IMR-90 (cell line): ENCODE measurements around the gene POLD1. TPM values are rescaled to one million over a fixed set of nuclear protein-coding genes. Genes with fewer than 3 reads are reported as not detected.

Source experiments
- ATAC-seq: fragments of 200-7000 bp; cut with Tn5 transposase; 2 replicates; pipeline ENCODE4 v1.9.1; 2020; ENCODE audit warnings: low read depth, mild to moderate bottlenecking, moderate library complexity
- BruUV-seq: library from RNA; stranded (reverse); fragments of 400-500 nt; replicated peaks from 2 replicates; lab custom pipeline; 2021; lab: Mats Ljungman, UMichigan
- CTCF ChIA-PET: fragments of 300-600 bp; formaldehyde crosslinking; extraction: SDS; loops from one replicate; lab custom pipeline; 2021; ENCODE audit warnings: antibody characterized with exemption; lab: Yijun Ruan, JAX
- POLR2A ChIA-PET: fragments of 300-600 bp; sonication (Branson Sonifier 250); formaldehyde crosslinking; loops from one replicate; lab custom pipeline; 2022; ENCODE audit warnings: antibody characterized with exemption; ENCODE audit not compliant: unreplicated experiment; lab: Charles Lee
- DNase-seq: peaks from one replicate; pipeline ENCODE4 v3.0.0; 2013
- H2AFZ ChIP-seq: replicated peaks from 2 replicates; pipeline ENCODE3; 2013; ENCODE audit warnings: low read length, mild to moderate bottlenecking; ENCODE audit not compliant: poor library complexity
- H2AK5ac ChIP-seq: 2 replicates; pipeline ENCODE4 v1.6.1; 2013; ENCODE audit warnings: low read depth, low read length, inconsistent platforms
- H2AK9ac ChIP-seq: replicated peaks from 2 replicates; pipeline ENCODE3; 2013; ENCODE audit warnings: mild to moderate bottlenecking, low read depth, low read length, moderate library complexity; ENCODE audit not compliant: poor library complexity
- H2BK120ac ChIP-seq: 2 replicates; pipeline ENCODE4 v1.6.1; 2013; ENCODE audit warnings: low read depth, low read length, inconsistent platforms
- H2BK15ac ChIP-seq: 3 replicates; pipeline ENCODE4 v1.6.1; 2013; ENCODE audit warnings: low read depth, low read length, inconsistent platforms
- H2BK20ac ChIP-seq: 2 replicates; pipeline ENCODE4 v1.6.1; 2013; ENCODE audit warnings: low read depth, mild to moderate bottlenecking, inconsistent platforms, low read length, moderate library complexity
- H2BK5ac ChIP-seq: 2 replicates; pipeline ENCODE4 v1.6.1; 2013; ENCODE audit warnings: mild to moderate bottlenecking, low read depth, low read length, inconsistent platforms; ENCODE audit not compliant: poor library complexity, severe bottlenecking
- H3K14ac ChIP-seq: replicated peaks from 2 replicates; pipeline ENCODE4 v1.6.1; 2013; ENCODE audit warnings: low read depth, low read length, inconsistent platforms
- H3K18ac ChIP-seq: 2 replicates; pipeline ENCODE4 v1.6.1; 2013; ENCODE audit warnings: low read depth, low read length, control low read depth
- H3K23ac ChIP-seq: 2 replicates; pipeline ENCODE4 v1.6.1; 2013; ENCODE audit warnings: low read depth, low read length, inconsistent platforms
- H3K27ac ChIP-seq: 2 replicates; pipeline ENCODE4 v1.5.1; 2013; ENCODE audit warnings: mild to moderate bottlenecking, control low read depth, low read length; ENCODE audit not compliant: insufficient read depth
- H3K27me3 ChIP-seq: 2 replicates; pipeline ENCODE4 v1.6.1; 2013; ENCODE audit warnings: low read length; ENCODE audit not compliant: control insufficient read depth, insufficient read depth
- H3K36me3 ChIP-seq: 2 replicates; pipeline ENCODE4 v1.6.1; 2013; ENCODE audit warnings: low read length, mixed read lengths; ENCODE audit not compliant: control insufficient read depth, insufficient read depth
- H3K4ac ChIP-seq: 2 replicates; pipeline ENCODE4 v1.6.1; 2013; ENCODE audit warnings: low read depth, low read length, inconsistent platforms
- H3K4me1 ChIP-seq: 2 replicates; pipeline ENCODE4 v1.6.1; 2013; ENCODE audit warnings: low read length, mixed read lengths; ENCODE audit not compliant: control insufficient read depth, insufficient read depth
- H3K4me2 ChIP-seq: 2 replicates; pipeline ENCODE4 v1.6.1; 2013; ENCODE audit warnings: low read depth, mild to moderate bottlenecking, control low read depth, low read length, moderate library complexity
- H3K4me3 ChIP-seq: 2 replicates; pipeline ENCODE4 v1.5.1; 2013; ENCODE audit warnings: low read depth, mild to moderate bottlenecking, control low read depth, low read length, moderate library complexity; ENCODE audit not compliant: insufficient read depth
- H3K56ac ChIP-seq: 2 replicates; pipeline ENCODE4 v1.6.1; 2013; ENCODE audit warnings: low read length, inconsistent platforms; ENCODE audit not compliant: insufficient read depth; ENCODE audit errors: extremely low read depth
- H3K79me1 ChIP-seq, 2 experiments: 2 replicates each; pipeline ENCODE4 v1.6.1; 2013; ENCODE audit warnings: low read length in 2 of 2, inconsistent platforms in 1 of 2, low read depth in 1 of 2
- H3K9ac ChIP-seq: 2 replicates; pipeline ENCODE4 v1.6.1; 2013; ENCODE audit warnings: low read depth, low read length, control low read depth
- H3K9me1 ChIP-seq: 2 replicates; pipeline ENCODE4 v1.6.1; 2013; ENCODE audit warnings: low read length, inconsistent platforms; ENCODE audit not compliant: insufficient read depth
- H3K9me3 ChIP-seq: 2 replicates; pipeline ENCODE4 v1.6.1; 2013; ENCODE audit warnings: low read length; ENCODE audit not compliant: control insufficient read depth, insufficient read depth
- H4K20me1 ChIP-seq: 2 replicates; pipeline ENCODE4 v1.6.1; 2013; ENCODE audit warnings: low read length, inconsistent platforms; ENCODE audit not compliant: insufficient read depth
- H4K5ac ChIP-seq: 2 replicates; pipeline ENCODE4 v1.6.1; 2013; ENCODE audit warnings: mild to moderate bottlenecking, low read depth, low read length, control low read depth
- H4K8ac ChIP-seq, 2 experiments: 2 replicates each; pipeline ENCODE4 v1.6.1; 2013; ENCODE audit warnings: low read depth in 2 of 2, low read length in 2 of 2, control low read depth in 1 of 2, inconsistent platforms in 1 of 2
- H4K91ac ChIP-seq: 2 replicates; pipeline ENCODE4 v1.6.1; 2013; ENCODE audit warnings: low read depth, low read length, inconsistent platforms; ENCODE audit not compliant: insufficient read depth
- BHLHE40 ChIP-seq: fragments of 150-350 bp; IDR thresholded peaks from 2 replicates; pipeline ENCODE4 v1.6.1; 2016; ENCODE audit warnings: mild to moderate bottlenecking, low read depth, low read length
- CEBPB ChIP-seq: IDR thresholded peaks from 2 replicates; pipeline ENCODE4 v1.6.1; 2012; ENCODE audit warnings: low read depth, low read length, improper control_type of control experiment
- FOS ChIP-seq: fragments of 150-350 bp; IDR thresholded peaks from 2 replicates; pipeline ENCODE4 v1.6.1; 2016; ENCODE audit warnings: low read depth, low read length
- MXI1 ChIP-seq: IDR thresholded peaks from 2 replicates; pipeline ENCODE4 v1.6.1; 2012; ENCODE audit warnings: low read depth, mild to moderate bottlenecking, low read length, moderate library complexity, borderline replicate concordance
- NFE2L2 ChIP-seq: fragments of 150-350 bp; IDR thresholded peaks from 2 replicates; pipeline ENCODE4 v1.6.1; 2016; ENCODE audit warnings: low read depth, mild to moderate bottlenecking, low read length
- POLR2A ChIP-seq: IDR thresholded peaks from 2 replicates; pipeline ENCODE4 v1.6.1; 2012; ENCODE audit warnings: mild to moderate bottlenecking, low read depth, low read length
- RAD21 ChIP-seq: IDR thresholded peaks from 2 replicates; pipeline ENCODE4 v1.6.1; 2012; ENCODE audit warnings: low read length, improper control_type of control experiment
- RCOR1 ChIP-seq: IDR thresholded peaks from 2 replicates; pipeline ENCODE4 v1.6.1; 2012; ENCODE audit warnings: mild to moderate bottlenecking, low read length, improper control_type of control experiment; ENCODE audit not compliant: insufficient replicate concordance
- RFX5 ChIP-seq: IDR thresholded peaks from 2 replicates; pipeline ENCODE4 v1.8.0; 2012; ENCODE audit warnings: low read depth, mild to moderate bottlenecking, low read length, moderate library complexity
- SMC3 ChIP-seq: fragments of 150-350 bp; IDR thresholded peaks from 2 replicates; pipeline ENCODE4 v1.6.1; 2016; ENCODE audit warnings: low read depth, mild to moderate bottlenecking, antibody characterized with exemption, low read length, moderate library complexity
- USF2 ChIP-seq: fragments of 150-350 bp; IDR thresholded peaks from 2 replicates; pipeline ENCODE4 v1.6.1; 2017; ENCODE audit warnings: mild to moderate bottlenecking, antibody characterized with exemption, low read length, low read depth
- WGBS, 2 experiments: methylation state at CpG; one replicate each; pipeline versions ENCODE4 v1.1.5 to v1.1.7; 2013; ENCODE audit warnings: missing lambda C conversion rate in 2 of 2; ENCODE audit not compliant: insufficient read length in 1 of 2; ENCODE audit errors: extremely low coverage in 2 of 2; 5-methylcytosine and 5-hydroxymethylcytosine counted together
- dilution Hi-C: fragments of 300-500 bp; cut with HindIII; formaldehyde crosslinking; loops from one replicate; pipeline ENCODE4 v1.14.3; 2018; ENCODE audit warnings: low sequenced_read_pairs; ENCODE audit not compliant: unreplicated experiment
- in situ Hi-C: fragments of 300-500 bp; cut with MboI; formaldehyde crosslinking; loops from 3 replicates; pipeline ENCODE4 v1.14.3; 2019; ENCODE audit warnings: low sequenced_read_pairs, inconsistent platforms, mixed read lengths
- intact Hi-C: fragments of 100-400 bp; cut with micrococcal nuclease; formaldehyde crosslinking; loops from 2 replicates; pipeline ENCODE4 v1.10.0; 2022
- polyA plus RNA-seq, 3 experiments: library from polyadenylated mRNA; depleted of rRNA; stranded (reverse); fragments of >200 nt; gene quantifications; 2 replicates each; pipeline ENCODE4 v1.2.3, GENCODE V29; 2012; ENCODE audit warnings: low replicate concordance in 1 of 3
- total RNA-seq: library from RNA; depleted of rRNA; stranded (reverse); fragments of >200 nt; gene quantifications from 2 replicates; pipeline ENCODE4 v1.2.3, GENCODE V29; 2012

POLD1 gene
- total and polyA plus RNA-seq, 2 of the 4 experiments (the other 2 are of a cell fraction), result 13.8 to 28.9 TPM

- no peak overlapping the region for H4K91ac ChIP-seq
- TF ChIP-seq BHLHE40, result no peak
- TF ChIP-seq MXI1, result no peak
- no peak for TF ChIP-seq CEBPB
- TF ChIP-seq POLR2A, result no peak
- TF ChIP-seq RCOR1, result no peak
- no peak for TF ChIP-seq RFX5
- no peak for TF ChIP-seq RAD21
- no peak for TF ChIP-seq FOS
- no peak for TF ChIP-seq SMC3
- TF ChIP-seq NFE2L2, result no peak
- no peak for TF ChIP-seq USF2
- BruUV-seq, result no TSS peak
- H3K4me3 ChIP-seq, result no peak overlapping the region
- no peak overlapping the region for H2BK15ac ChIP-seq
- H3K56ac ChIP-seq, result no peak overlapping the region
- H3K4ac ChIP-seq, result no peak overlapping the region
- in situ Hi-C loops, result loop anchor here (5.0 kb wide), 1 partner anchor 98 kb away; the partner anchor contains the start of gene NAPSA
- no peak overlapping the region for H3K23ac ChIP-seq
- intact Hi-C loops, result no loop called here
- H3K9me3 ChIP-seq, result no peaks in the 10 kb centered on the region
- H2AK9ac ChIP-seq, result no peak overlapping the region
- no peak overlapping the region for H4K5ac ChIP-seq
- no peak overlapping the region for H3K14ac ChIP-seq
- H3K18ac ChIP-seq, result no peak overlapping the region
- H3K79me1 ChIP-seq, result no peaks in the 10 kb centered on the region
- H2AK5ac ChIP-seq, result no peak overlapping the region
- dilution Hi-C loops, result no loop called here
- ChIA-PET POLR2A (no interaction called here), CTCF (interaction anchor here (0.6 kb wide), 1 partner anchor 99 kb away, joined by 7 read pairs; no protein-coding TSS in a partner anchor)
- H4K8ac ChIP-seq, result no peak overlapping the region
- no peaks in the 10 kb centered on the region for H4K20me1 ChIP-seq
- H3K4me2 ChIP-seq, result no peak overlapping the region
- H2BK5ac ChIP-seq, result no peak overlapping the region
- no peaks in the 10 kb centered on the region for H3K9me1 ChIP-seq
- no peak overlapping the region for H2AFZ ChIP-seq
- H3K36me3 ChIP-seq, result no peaks in the 10 kb centered on the region
- H3K27ac ChIP-seq, result no peak overlapping the region
- DNase-seq, result no peak
- 91% methylated on average over 4 of the region's 13 CpGs; no CpG with 5 or more reads in 1 of the 2 experiments for WGBS, 2 experiments
- no peak for ATAC-seq
- H3K4me1 ChIP-seq, result no peaks in the 10 kb centered on the region
- H3K27me3 ChIP-seq, result peaks cover 2% of the 10 kb centered on the region; the same call in 1 of the 2 replicates
- H3K9ac ChIP-seq, result no peak overlapping the region
- H2BK120ac ChIP-seq, result no peak overlapping the region
- H2BK20ac ChIP-seq, result no peak overlapping the region
Measured at GRCh38 chr19:50465000-50465399, 80.9 kb downstream of the POLD1 start.
